ENCODE data around the gene FAM209B. TPM values are rescaled to one million over a fixed set of nuclear protein-coding genes. Genes with fewer than 3 reads are reported as not detected.

FAM209B gene
- total RNA-seq, 1 experiment from 2014 or later, result not detected

GRCh38 chr20:56488566-56488965 is 44.5 kb upstream of the FAM209B start:
- H3K4me3 ChIP-seq (ENCODE audit: low read depth, low read length), result no peak overlapping the region
- no peaks in the 10 kb centered on the region for H3K9me3 ChIP-seq
- peaks cover 64% of the 10 kb centered on the region for H3K36me3 Mint-ChIP-seq (ENCODE audit: insufficient read depth, unreplicated experiment)
- H3K4me1 ChIP-seq, result no peaks in the 10 kb centered on the region
- no TSS peak for BruUV-seq (replicated peaks)
- intact Hi-C loops (cut with micrococcal nuclease; ENCODE audit: unreplicated experiment), result no loop called here
- H3K4me3 Mint-ChIP-seq (ENCODE audit: unreplicated experiment), result no peak overlapping the region
- H3K4me1 Mint-ChIP-seq (ENCODE audit: low read depth, unreplicated experiment), result no peaks in the 10 kb centered on the region
- H3K27me3 ChIP-seq (replicated peaks; ENCODE audit: control insufficient read depth, insufficient read depth, low read length), result no peaks in the 10 kb centered on the region
- H3K27me3 Mint-ChIP-seq (ENCODE audit: insufficient read depth, unreplicated experiment), result no peaks in the 10 kb centered on the region
- TF ChIP-seq CTCF (IDR thresholded peaks at IDR 0.05; ENCODE audit: insufficient read depth in 1 of 2, low read depth in 1 of 2, low read length in 1 of 2, severe bottlenecking in 1 of 2, unreplicated experiment in 1 of 2), result no peak
- H3K27ac Mint-ChIP-seq (ENCODE audit: unreplicated experiment), result no peak overlapping the region
- CTCF ChIA-PET, result no interaction called here
- peaks cover 7% of the 10 kb centered on the region; the same call in 1 of the 2 replicates for H3K36me3 ChIP-seq (ENCODE audit: control insufficient read depth, insufficient read depth, low read length)
- POLR2A ChIA-PET, result no interaction called here
- no peaks in the 10 kb centered on the region for H3K9me3 Mint-ChIP-seq (ENCODE audit: unreplicated experiment)
- no peak for DNase-seq

- ChIA-PET POLR2A (interaction anchor here (0.5 kb wide), 1 partner anchor 88 kb away, joined by 3 read pairs; no protein-coding TSS in a partner anchor), CTCF (no interaction called here)
- Mint-ChIP-seq H3K27ac (ENCODE audit: unreplicated experiment) (no peak overlapping the region), H3K4me3 (ENCODE audit: unreplicated experiment) (no peak overlapping the region), H3K4me1 (ENCODE audit: low read depth, unreplicated experiment) (no peaks in the 10 kb centered on the region), H3K9me3 (ENCODE audit: unreplicated experiment) (peaks cover 10% of the 10 kb centered on the region), H3K36me3 (ENCODE audit: insufficient read depth, unreplicated experiment) (peaks cover 37% of the 10 kb centered on the region), H3K27me3 (ENCODE audit: insufficient read depth, unreplicated experiment) (no peaks in the 10 kb centered on the region)
- no TSS peak for BruUV-seq (replicated peaks)
- Histone ChIP-seq H3K9me3 (no peaks in the 10 kb centered on the region), H3K4me3 (ENCODE audit: low read depth, low read length) (no peak overlapping the region), H3K36me3 (ENCODE audit: control insufficient read depth, insufficient read depth, low read length) (no peaks in the 10 kb centered on the region), H3K27me3 (replicated peaks; ENCODE audit: control insufficient read depth, insufficient read depth, low read length) (no peaks in the 10 kb centered on the region), H3K4me1 (no peaks in the 10 kb centered on the region)
- intact Hi-C loops (cut with micrococcal nuclease; ENCODE audit: unreplicated experiment), result no loop called here
- no peak for DNase-seq
- TF ChIP-seq CTCF (IDR thresholded peaks at IDR 0.05; ENCODE audit: insufficient read depth in 1 of 2, low read depth in 1 of 2, low read length in 1 of 2, severe bottlenecking in 1 of 2, unreplicated experiment in 1 of 2), result no peak
These were observed 31.9 kb upstream of the FAM209B start for GRCh38 chr20:56501116-56501515.

- Mint-ChIP-seq H3K36me3 (ENCODE audit: insufficient read depth, unreplicated experiment) (peaks cover 32% of the 10 kb centered on the region), H3K4me1 (ENCODE audit: low read depth, unreplicated experiment) (no peaks in the 10 kb centered on the region), H3K27ac (ENCODE audit: unreplicated experiment) (no peak overlapping the region), H3K9me3 (ENCODE audit: unreplicated experiment) (no peaks in the 10 kb centered on the region), H3K4me3 (ENCODE audit: unreplicated experiment) (no peak overlapping the region), H3K27me3 (ENCODE audit: insufficient read depth, unreplicated experiment) (no peaks in the 10 kb centered on the region)
- BruUV-seq (replicated peaks), result no TSS peak
- H3K36me3 ChIP-seq (ENCODE audit: control insufficient read depth, insufficient read depth, low read length), result no peaks in the 10 kb centered on the region
- TF ChIP-seq CTCF (IDR thresholded peaks at IDR 0.05; ENCODE audit: insufficient read depth in 1 of 2, low read depth in 1 of 2, low read length in 1 of 2, severe bottlenecking in 1 of 2, unreplicated experiment in 1 of 2), result no peak
- H3K4me3 ChIP-seq (ENCODE audit: low read depth, low read length), result no peak overlapping the region
- ChIA-PET CTCF (no interaction called here), POLR2A (no interaction called here)
- no peak for DNase-seq
- no peaks in the 10 kb centered on the region for H3K9me3 ChIP-seq
- no peaks in the 10 kb centered on the region for H3K27me3 ChIP-seq (replicated peaks; ENCODE audit: control insufficient read depth, insufficient read depth, low read length)
- no peaks in the 10 kb centered on the region for H3K4me1 ChIP-seq
- intact Hi-C loops (cut with micrococcal nuclease; ENCODE audit: unreplicated experiment), result no loop called here
These were observed 29.1 kb upstream of the FAM209B start for GRCh38 chr20:56503916-56504315.

Data from Caco-2 (cell line).